GM12892 (cell line): Measurements from ENCODE around the gene EIF2S1.

Experiments
- POLR2A ChIP-seq: IDR thresholded peaks from 2 replicates; pipeline ENCODE4 v1.6.1; 2011; ENCODE audit warnings: low read depth, low read length, control low read depth
- POLR2AphosphoS5 ChIP-seq: IDR thresholded peaks from 2 replicates; pipeline ENCODE4 v1.6.1; 2011; ENCODE audit warnings: low read depth, low read length, control low read depth

DNA sequence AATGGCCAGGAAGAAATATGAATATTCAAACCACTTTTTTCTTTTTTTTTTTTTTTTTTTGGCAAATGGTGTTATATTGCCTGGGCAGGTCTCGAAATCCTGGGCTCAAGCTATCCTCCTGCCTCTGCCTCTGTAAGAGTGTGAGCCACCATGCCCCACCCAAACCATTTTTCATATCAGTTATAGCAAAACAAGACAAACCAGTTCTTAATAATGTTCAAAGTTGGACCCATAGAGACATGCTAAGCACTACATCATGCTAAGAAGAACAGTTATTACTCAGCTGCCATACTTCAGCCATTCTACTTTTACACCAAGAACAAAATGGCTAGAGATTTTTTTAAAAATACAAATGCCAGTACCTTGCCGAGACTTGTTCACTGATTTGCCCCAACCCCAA, 25.5 kb downstream of the EIF2S1 start:
- TF ChIP-seq POLR2AphosphoS5 (no peak), POLR2A (no peak)
